IMR-90 (cell line): ENCODE data around the gene ZBTB32. TPM values are rescaled to one million over a fixed set of nuclear protein-coding genes. Genes with fewer than 3 reads are reported as not detected.

Experiments used
- ATAC-seq: fragments of 200-7000 bp; cut with Tn5 transposase; 2 replicates; pipeline ENCODE4 v1.9.1; 2020; ENCODE audit warnings: low read depth, mild to moderate bottlenecking, moderate library complexity
- BruUV-seq: library from RNA; stranded (reverse); fragments of 400-500 nt; replicated peaks from 2 replicates; lab custom pipeline; 2021; lab: Mats Ljungman, UMichigan
- CTCF ChIA-PET: fragments of 300-600 bp; formaldehyde crosslinking; extraction: SDS; loops from one replicate; lab custom pipeline; 2021; ENCODE audit warnings: antibody characterized with exemption; lab: Yijun Ruan, JAX
- POLR2A ChIA-PET: fragments of 300-600 bp; sonication (Branson Sonifier 250); formaldehyde crosslinking; loops from one replicate; lab custom pipeline; 2022; ENCODE audit warnings: antibody characterized with exemption; ENCODE audit not compliant: unreplicated experiment; lab: Charles Lee
- DNase-seq: peaks from one replicate; pipeline ENCODE4 v3.0.0; 2013
- H2AFZ ChIP-seq: replicated peaks from 2 replicates; pipeline ENCODE3; 2013; ENCODE audit warnings: low read length, mild to moderate bottlenecking; ENCODE audit not compliant: poor library complexity
- H2AK5ac ChIP-seq: 2 replicates; pipeline ENCODE4 v1.6.1; 2013; ENCODE audit warnings: low read depth, low read length, inconsistent platforms
- H2AK9ac ChIP-seq: replicated peaks from 2 replicates; pipeline ENCODE3; 2013; ENCODE audit warnings: mild to moderate bottlenecking, low read depth, low read length, moderate library complexity; ENCODE audit not compliant: poor library complexity
- H2BK120ac ChIP-seq: 2 replicates; pipeline ENCODE4 v1.6.1; 2013; ENCODE audit warnings: low read depth, low read length, inconsistent platforms
- H2BK15ac ChIP-seq: 3 replicates; pipeline ENCODE4 v1.6.1; 2013; ENCODE audit warnings: low read depth, low read length, inconsistent platforms
- H2BK20ac ChIP-seq: 2 replicates; pipeline ENCODE4 v1.6.1; 2013; ENCODE audit warnings: low read depth, mild to moderate bottlenecking, inconsistent platforms, low read length, moderate library complexity
- H2BK5ac ChIP-seq: 2 replicates; pipeline ENCODE4 v1.6.1; 2013; ENCODE audit warnings: mild to moderate bottlenecking, low read depth, low read length, inconsistent platforms; ENCODE audit not compliant: poor library complexity, severe bottlenecking
- H3K14ac ChIP-seq: replicated peaks from 2 replicates; pipeline ENCODE4 v1.6.1; 2013; ENCODE audit warnings: low read depth, low read length, inconsistent platforms
- H3K18ac ChIP-seq: 2 replicates; pipeline ENCODE4 v1.6.1; 2013; ENCODE audit warnings: low read depth, low read length, control low read depth
- H3K23ac ChIP-seq: 2 replicates; pipeline ENCODE4 v1.6.1; 2013; ENCODE audit warnings: low read depth, low read length, inconsistent platforms
- H3K27ac ChIP-seq: 2 replicates; pipeline ENCODE4 v1.5.1; 2013; ENCODE audit warnings: mild to moderate bottlenecking, control low read depth, low read length; ENCODE audit not compliant: insufficient read depth
- H3K27me3 ChIP-seq: 2 replicates; pipeline ENCODE4 v1.6.1; 2013; ENCODE audit warnings: low read length; ENCODE audit not compliant: control insufficient read depth, insufficient read depth
- H3K36me3 ChIP-seq: 2 replicates; pipeline ENCODE4 v1.6.1; 2013; ENCODE audit warnings: low read length, mixed read lengths; ENCODE audit not compliant: control insufficient read depth, insufficient read depth
- H3K4ac ChIP-seq: 2 replicates; pipeline ENCODE4 v1.6.1; 2013; ENCODE audit warnings: low read depth, low read length, inconsistent platforms
- H3K4me1 ChIP-seq: 2 replicates; pipeline ENCODE4 v1.6.1; 2013; ENCODE audit warnings: low read length, mixed read lengths; ENCODE audit not compliant: control insufficient read depth, insufficient read depth
- H3K4me2 ChIP-seq: 2 replicates; pipeline ENCODE4 v1.6.1; 2013; ENCODE audit warnings: low read depth, mild to moderate bottlenecking, control low read depth, low read length, moderate library complexity
- H3K4me3 ChIP-seq: 2 replicates; pipeline ENCODE4 v1.5.1; 2013; ENCODE audit warnings: low read depth, mild to moderate bottlenecking, control low read depth, low read length, moderate library complexity; ENCODE audit not compliant: insufficient read depth
- H3K56ac ChIP-seq: 2 replicates; pipeline ENCODE4 v1.6.1; 2013; ENCODE audit warnings: low read length, inconsistent platforms; ENCODE audit not compliant: insufficient read depth; ENCODE audit errors: extremely low read depth
- H3K79me1 ChIP-seq, 2 experiments: 2 replicates each; pipeline ENCODE4 v1.6.1; 2013; ENCODE audit warnings: low read length in 2 of 2, inconsistent platforms in 1 of 2, low read depth in 1 of 2
- H3K9ac ChIP-seq: 2 replicates; pipeline ENCODE4 v1.6.1; 2013; ENCODE audit warnings: low read depth, low read length, control low read depth
- H3K9me1 ChIP-seq: 2 replicates; pipeline ENCODE4 v1.6.1; 2013; ENCODE audit warnings: low read length, inconsistent platforms; ENCODE audit not compliant: insufficient read depth
- H3K9me3 ChIP-seq: 2 replicates; pipeline ENCODE4 v1.6.1; 2013; ENCODE audit warnings: low read length; ENCODE audit not compliant: control insufficient read depth, insufficient read depth
- H4K20me1 ChIP-seq: 2 replicates; pipeline ENCODE4 v1.6.1; 2013; ENCODE audit warnings: low read length, inconsistent platforms; ENCODE audit not compliant: insufficient read depth
- H4K5ac ChIP-seq: 2 replicates; pipeline ENCODE4 v1.6.1; 2013; ENCODE audit warnings: mild to moderate bottlenecking, low read depth, low read length, control low read depth
- H4K8ac ChIP-seq, 2 experiments: 2 replicates each; pipeline ENCODE4 v1.6.1; 2013; ENCODE audit warnings: low read depth in 2 of 2, low read length in 2 of 2, control low read depth in 1 of 2, inconsistent platforms in 1 of 2
- H4K91ac ChIP-seq: 2 replicates; pipeline ENCODE4 v1.6.1; 2013; ENCODE audit warnings: low read depth, low read length, inconsistent platforms; ENCODE audit not compliant: insufficient read depth
- POLR2A ChIP-seq: IDR thresholded peaks from 2 replicates; pipeline ENCODE4 v1.6.1; 2012; ENCODE audit warnings: mild to moderate bottlenecking, low read depth, low read length
- RCOR1 ChIP-seq: IDR thresholded peaks from 2 replicates; pipeline ENCODE4 v1.6.1; 2012; ENCODE audit warnings: mild to moderate bottlenecking, low read length, improper control_type of control experiment; ENCODE audit not compliant: insufficient replicate concordance
- whole genome bisulfite sequencing, 2 experiments: methylation state at CpG; one replicate each; pipeline versions ENCODE4 v1.1.5 to v1.1.7; 2013; ENCODE audit warnings: missing lambda C conversion rate in 2 of 2; ENCODE audit not compliant: insufficient read length in 1 of 2; ENCODE audit errors: extremely low coverage in 2 of 2; 5-methylcytosine and 5-hydroxymethylcytosine counted together
- dilution Hi-C: fragments of 300-500 bp; cut with HindIII; formaldehyde crosslinking; loops from one replicate; pipeline ENCODE4 v1.14.3; 2018; ENCODE audit warnings: low sequenced_read_pairs; ENCODE audit not compliant: unreplicated experiment
- in situ Hi-C: fragments of 300-500 bp; cut with MboI; formaldehyde crosslinking; loops from 3 replicates; pipeline ENCODE4 v1.14.3; 2019; ENCODE audit warnings: low sequenced_read_pairs, inconsistent platforms, mixed read lengths
- intact Hi-C: fragments of 100-400 bp; cut with micrococcal nuclease; formaldehyde crosslinking; loops from 2 replicates; pipeline ENCODE4 v1.10.0; 2022
- polyA plus RNA-seq, 3 experiments: library from polyadenylated mRNA; depleted of rRNA; stranded (reverse); fragments of >200 nt; gene quantifications; 2 replicates each; pipeline ENCODE4 v1.2.3, GENCODE V29; 2012; ENCODE audit warnings: low replicate concordance in 1 of 3
- total RNA-seq: library from RNA; depleted of rRNA; stranded (reverse); fragments of >200 nt; gene quantifications from 2 replicates; pipeline ENCODE4 v1.2.3, GENCODE V29; 2012

The ZBTB32 gene
- total and polyA plus RNA-seq, 2 of the 4 experiments (the other 2 are of a cell fraction), result not detected

DNA sequence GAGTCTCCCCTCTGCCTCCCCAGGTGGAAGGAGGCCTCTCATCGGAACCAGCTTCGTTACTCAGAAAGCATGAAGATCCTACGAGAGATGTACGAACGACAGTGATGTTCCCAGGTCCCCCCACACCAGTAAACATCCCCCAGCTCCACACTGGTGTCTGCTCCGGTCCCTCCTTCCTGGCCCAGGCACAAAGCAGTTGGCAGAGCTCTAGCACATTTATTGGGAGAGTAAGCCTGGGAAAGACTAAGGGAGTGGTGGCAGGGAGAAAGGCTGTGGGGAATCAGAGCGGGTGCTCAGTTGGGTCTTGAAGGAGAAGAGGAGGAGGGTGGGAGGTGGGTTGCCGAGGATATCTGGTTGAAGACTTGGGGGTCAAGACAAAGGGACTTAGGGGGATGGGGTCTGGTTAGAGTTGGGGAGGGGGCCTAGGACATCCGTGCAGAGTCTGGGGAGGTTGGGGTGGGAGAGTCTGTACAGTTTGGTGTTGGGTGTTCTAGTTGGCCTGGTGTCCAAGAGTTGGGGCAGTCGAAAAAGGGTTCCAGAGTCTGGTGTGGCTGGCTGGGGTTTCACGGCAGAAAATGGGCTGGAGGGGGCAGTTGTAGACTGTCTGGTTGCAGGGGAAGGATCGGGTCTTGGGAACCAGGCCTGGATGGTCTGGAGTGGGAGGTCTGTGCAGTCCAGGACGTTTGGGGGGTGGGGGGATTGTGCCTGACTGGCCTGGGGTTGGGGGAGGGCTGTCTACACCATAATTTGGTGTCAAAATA lies 50.2 kb downstream of the ZBTB32 start:
- Histone ChIP-seq H4K20me1 (peaks cover 6% of the 10 kb centered on the region; the same call in 1 of the 2 replicates), H3K4me2 (no peak overlapping the region), H3K56ac (no peak overlapping the region), H3K4ac (no peak overlapping the region; the same call in 1 of the 2 replicates), H4K5ac (no peak overlapping the region), H2AK5ac (0 out of 2 replicates have a peak overlapping the region, but pooled peaks have one; percentile 92), H3K18ac (no peak overlapping the region), H2BK15ac (no peak overlapping the region), H3K4me3 (no peak overlapping the region), H4K8ac (peak overlapping the region in 1 of 2 experiments; percentile 80; a peak in 1 of 4 replicates), H2BK5ac (no peak overlapping the region), H3K9ac (no peak overlapping the region), H3K14ac (no peak overlapping the region), H3K9me3 (no peaks in the 10 kb centered on the region), H3K9me1 (0 out of 2 replicates have a peak, but pooled peaks cover 13% of the 10 kb centered on the region), H3K79me1 (peaks cover 28 to 67% of the 10 kb centered on the region in 2 experiments; a peak in 3 of 4 replicates), H2AFZ (no peak overlapping the region), H2BK120ac (no peak overlapping the region), H3K36me3 (peaks cover 29% of the 10 kb centered on the region; the same call in 1 of the 2 replicates), H3K23ac (no peak overlapping the region), H4K91ac (no peak overlapping the region), H2BK20ac (no peak overlapping the region), H3K27me3 (no peaks in the 10 kb centered on the region), H3K4me1 (peaks cover 13% of the 10 kb centered on the region), H2AK9ac (no peak overlapping the region), H3K27ac (no peak overlapping the region)
- dilution Hi-C loops (no loop called here), in situ Hi-C loops (no loop called here), intact Hi-C loops (loop anchor here (5.0 kb wide), 1 partner anchor 178 kb away; no protein-coding TSS in a partner anchor)
- BruUV-seq, result TSS peak; percentile 96
- TF ChIP-seq RCOR1 (no peak), POLR2A (no peak; the same call in 1 of the 2 replicates)
- no peak for DNase-seq
- ChIA-PET CTCF (no interaction called here), POLR2A (interaction anchor here (0.6 kb wide), 1 partner anchor 17 kb away, joined by 3 read pairs; no protein-coding TSS in a partner anchor)
- ATAC-seq, result no peak
- 72% methylated on average over 3 of the region's 13 CpGs; no CpG with 5 or more reads in 1 of the 2 experiments for WGBS, 2 experiments
